ENCODE results near the gene TMEM179B.
"Not testable (repeated sequence)": the region's sequence is repeated elsewhere in the genome, so short reads cannot be mapped to it uniquely, and the experiment has no call there.

TMEM179B gene, protein sequence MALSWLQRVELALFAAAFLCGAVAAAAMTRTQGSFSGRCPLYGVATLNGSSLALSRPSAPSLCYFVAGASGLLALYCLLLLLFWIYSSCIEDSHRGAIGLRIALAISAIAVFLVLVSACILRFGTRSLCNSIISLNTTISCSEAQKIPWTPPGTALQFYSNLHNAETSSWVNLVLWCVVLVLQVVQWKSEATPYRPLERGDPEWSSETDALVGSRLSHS

DNA sequence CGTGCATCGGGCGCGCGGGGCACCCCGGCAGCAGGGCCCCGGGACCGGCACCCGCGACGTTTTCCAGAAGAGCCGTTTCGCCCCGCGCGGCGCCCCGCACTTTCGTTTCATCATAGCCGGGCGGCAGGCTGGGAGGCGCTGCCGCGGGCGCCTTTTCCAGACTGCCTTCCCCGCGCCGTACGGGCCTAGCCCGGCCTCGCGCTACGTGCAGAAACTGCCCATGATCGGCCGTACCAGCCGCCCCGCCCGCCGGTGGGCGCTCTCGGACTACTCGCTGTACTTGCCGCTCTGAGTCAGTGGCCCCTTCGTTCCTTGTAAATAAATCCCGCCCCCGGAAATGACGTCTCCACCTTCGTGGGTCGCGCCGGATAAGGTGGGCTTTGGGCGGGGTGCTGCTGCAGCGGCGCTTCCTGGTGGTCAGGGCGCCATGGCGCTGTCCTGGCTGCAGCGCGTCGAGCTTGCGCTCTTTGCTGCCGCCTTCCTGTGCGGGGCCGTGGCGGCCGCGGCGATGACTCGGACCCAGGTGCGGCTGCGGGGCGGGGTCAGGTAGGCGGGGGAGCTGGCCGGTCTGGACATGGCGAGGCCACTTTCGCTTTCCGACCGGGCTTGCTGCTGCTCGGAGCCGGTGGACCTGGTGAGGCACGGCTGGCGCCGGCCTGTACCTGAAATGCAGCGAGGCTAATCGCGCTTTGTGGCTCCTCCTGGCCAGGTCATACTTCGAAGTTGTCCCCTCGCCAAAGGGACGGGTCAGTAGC is at the start of gene TMEM179B:
Gene TMEM179B, plus strand, starts transcription at position 398 of the 755 bp plus-strand sequence. Its CDS starts 30 bp downstream, at position 428.
- Mint-ChIP-seq H3K27me3 (no peaks in the 10 kb centered on the region), H3K27ac (peak within 1 kb of the TSS; percentile 93 to 97), H3K9me3 (no peaks in the 10 kb centered on the region), H3K4me1 (peaks cover 56% of the 10 kb centered on the region), H3K4me3 (peak within 1 kb of the TSS; percentile 92 to 97)
- ATAC-seq (peak; percentile 80), DNase-seq (peak; percentile 97 to 98)

DNA sequence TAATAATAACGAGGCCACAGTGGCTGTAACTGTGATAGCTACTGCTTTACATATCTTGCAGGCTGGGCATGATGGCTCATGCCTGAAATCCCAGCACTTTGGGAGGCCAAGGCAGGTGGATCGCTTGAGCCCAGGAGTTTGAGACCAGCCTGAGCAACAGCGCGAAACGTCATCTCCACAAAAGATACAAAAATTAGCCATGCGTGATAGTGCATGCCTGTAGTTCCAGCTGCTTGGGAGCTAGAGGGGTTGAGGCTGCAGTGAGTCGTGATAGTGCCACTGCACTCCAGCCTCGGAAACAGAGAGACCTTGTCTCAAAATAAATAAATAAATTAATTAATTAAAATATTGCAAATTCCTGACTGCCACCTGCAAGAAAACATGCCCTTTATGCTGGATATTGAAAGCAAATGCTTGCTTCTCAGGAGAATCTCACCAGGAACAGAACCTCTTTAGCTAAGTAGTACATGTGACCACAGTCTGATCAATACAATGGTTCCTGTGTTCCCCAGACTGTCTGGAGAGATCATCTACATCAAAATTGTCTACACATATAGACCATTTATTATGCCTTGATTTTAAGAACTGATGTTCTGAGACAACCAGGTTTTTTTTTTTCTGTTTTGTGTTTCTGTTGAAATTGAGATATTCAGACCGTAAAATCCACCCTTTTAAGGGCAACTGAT is 39.6 kb upstream of the TMEM179B start:
- Mint-ChIP-seq H3K9me3 (no peaks in the 10 kb centered on the region), H3K27me3 (no peaks in the 10 kb centered on the region), H3K4me1 (peaks cover 20% of the 10 kb centered on the region), H3K4me3 (no peak overlapping the region), H3K27ac (no peak overlapping the region)
- no peak for ATAC-seq
- DNase-seq: no peak

DNA sequence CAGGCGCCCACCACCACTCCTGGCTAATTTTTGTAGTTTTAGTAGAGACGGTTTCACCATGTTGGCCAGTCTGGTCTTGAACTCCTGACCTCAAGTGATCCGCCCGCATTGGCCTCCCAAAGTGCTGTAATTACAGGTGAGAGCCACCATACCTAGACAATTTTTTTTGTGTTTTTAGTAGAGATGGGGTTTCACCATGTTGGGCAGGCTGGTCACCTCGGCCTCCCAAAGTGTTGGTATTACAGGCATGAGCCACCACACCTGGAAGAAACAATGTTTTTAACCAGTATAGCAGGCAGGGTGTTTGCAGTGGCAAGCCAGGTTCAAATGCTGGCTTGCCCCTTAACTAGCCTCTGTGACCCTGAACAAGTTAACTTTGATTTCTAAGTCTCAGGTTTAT is 37.3 kb upstream of the TMEM179B start:
- ATAC-seq, H3K9me3 Mint-ChIP-seq, DNase-seq, H3K27me3 Mint-ChIP-seq, H3K4me3 Mint-ChIP-seq: not testable (repeated sequence)
- peak overlapping the region in 1 of 2 donors; percentile 27 for H3K27ac Mint-ChIP-seq
- H3K4me1 Mint-ChIP-seq: peaks cover 38% of the 10 kb centered on the region

DNA sequence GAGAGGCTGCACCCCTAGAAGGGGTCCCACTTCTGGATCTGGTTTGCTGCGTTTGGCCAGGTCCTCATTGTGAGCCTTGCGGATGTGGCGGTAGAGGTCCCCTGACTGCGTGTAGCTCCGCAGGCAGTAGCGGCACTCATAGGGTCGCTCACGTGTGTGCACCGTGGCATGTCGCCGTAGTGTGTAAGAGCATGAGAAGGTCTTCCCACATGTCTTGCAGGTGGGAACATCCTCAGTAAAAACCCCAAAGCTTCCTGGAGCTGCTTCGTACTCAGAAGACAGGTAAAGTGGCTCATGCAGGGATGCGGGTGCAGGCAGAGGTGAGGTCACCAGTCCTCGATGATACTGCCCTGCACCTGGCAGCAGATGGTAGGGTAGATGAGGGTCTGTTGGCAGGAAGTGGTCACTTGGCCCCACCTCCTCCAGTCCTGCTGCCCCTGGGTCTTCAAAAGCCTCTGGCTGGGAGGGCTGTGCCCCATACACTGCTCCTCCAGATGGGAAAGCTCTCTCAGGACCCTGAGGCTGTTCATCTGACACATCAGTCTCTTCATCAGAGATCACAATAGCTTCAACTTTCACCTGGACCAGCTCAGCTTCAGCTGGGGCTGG is 34.9 kb upstream of the TMEM179B start:
- Mint-ChIP-seq H3K4me1 (peaks cover 38% of the 10 kb centered on the region), H3K9me3 (no peaks in the 10 kb centered on the region), H3K27me3 (no peaks in the 10 kb centered on the region), H3K4me3 (peak overlapping the region in 1 of 2 donors; percentile 99), H3K27ac (no peak overlapping the region)
- DNase-seq: no peak
- ATAC-seq: no peak

DNA sequence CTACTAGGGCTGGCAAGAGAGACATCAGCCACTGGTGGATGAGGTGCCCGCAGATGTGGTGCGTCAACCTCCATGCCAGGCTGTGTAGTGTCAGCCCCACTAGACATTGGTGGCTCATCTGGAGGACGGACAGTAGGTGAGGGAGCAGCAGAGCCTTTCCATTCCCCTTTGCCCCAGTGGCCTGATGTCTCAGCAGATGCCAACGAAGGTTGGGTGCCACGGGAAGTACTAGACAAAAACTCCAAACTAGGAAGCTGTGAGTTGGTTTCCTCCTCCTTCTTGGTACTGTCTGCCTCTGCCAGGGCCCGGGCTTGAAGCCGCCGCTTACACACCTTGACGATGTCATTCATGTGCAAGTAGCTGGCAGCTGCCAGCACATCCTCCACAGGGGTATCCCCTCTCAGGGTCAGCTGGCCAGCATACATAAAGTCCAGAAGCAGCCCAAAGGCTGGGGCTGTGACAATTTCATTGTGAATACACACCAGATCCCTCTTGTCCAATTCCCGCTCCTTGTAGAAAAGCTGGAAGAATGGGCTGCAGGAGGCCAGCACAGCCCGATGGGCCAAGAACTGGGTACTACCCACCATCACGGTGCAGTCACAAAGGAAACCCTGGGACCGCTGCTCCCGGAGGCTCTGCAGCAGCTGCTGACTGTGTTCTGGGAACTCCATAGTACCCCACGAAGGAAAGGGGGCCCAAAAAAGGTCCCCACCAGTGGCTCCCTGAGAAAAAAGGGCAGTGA is 34.0 kb upstream of the TMEM179B start:
- H3K4me1 Mint-ChIP-seq: peaks cover 38% of the 10 kb centered on the region
- ATAC-seq (no peak), DNase-seq (no peak)
- peak overlapping the region; percentile 98 for H3K27ac Mint-ChIP-seq
- no peaks in the 10 kb centered on the region for H3K9me3 Mint-ChIP-seq
- no peaks in the 10 kb centered on the region for H3K27me3 Mint-ChIP-seq
- peak overlapping the region; percentile 99 for H3K4me3 Mint-ChIP-seq

DNA sequence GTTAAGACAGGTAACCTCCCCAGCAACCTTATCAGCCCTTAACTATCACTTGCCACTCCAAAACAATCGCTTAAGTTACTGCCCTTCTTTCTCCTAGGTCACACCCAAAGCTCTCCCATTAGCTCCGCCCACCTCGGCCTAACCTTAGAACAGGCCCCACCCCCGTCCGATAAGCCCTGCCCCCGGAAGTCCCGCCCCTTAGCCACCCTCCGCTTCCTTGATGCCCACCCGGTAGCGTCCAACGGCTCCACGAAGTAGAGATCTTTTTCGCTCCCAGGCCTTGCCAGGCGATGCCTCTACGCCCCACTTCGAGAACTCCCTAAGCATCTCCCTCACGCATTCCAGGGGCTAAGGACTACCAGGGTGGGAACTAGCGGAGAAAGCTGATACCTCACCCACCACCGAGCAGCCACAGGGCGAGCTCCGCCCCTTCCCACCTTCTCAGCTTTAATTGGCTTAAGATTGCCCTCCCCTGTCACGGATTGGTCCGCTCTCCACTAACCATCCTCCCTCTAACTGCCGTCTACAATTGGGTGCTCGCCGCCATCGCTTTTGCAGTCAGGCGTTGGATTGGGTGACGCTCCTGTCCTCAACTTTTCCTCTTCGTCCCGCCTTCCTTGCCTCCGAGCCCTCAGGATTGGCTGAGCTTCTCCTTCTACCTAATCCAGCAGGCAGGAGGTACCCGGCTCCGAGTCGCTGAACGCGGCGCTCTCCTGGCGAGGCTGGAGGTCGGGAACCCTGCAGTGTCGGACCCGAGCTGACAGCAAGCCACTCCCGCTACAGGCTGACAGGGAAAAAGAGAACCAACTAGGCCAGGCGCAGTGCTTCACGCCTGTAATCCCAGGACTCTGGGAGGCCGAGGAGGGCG is 33.2 kb upstream of the TMEM179B start, which contains the start of gene ZBTB3:
Gene ZBTB3, minus strand, starts transcription at position 425 of the 868 bp plus-strand sequence. CDS start 496 bp downstream, outside the sequence.
- peak; percentile 98 for ATAC-seq
- DNase-seq: peak; percentile 94 to 98
- H3K4me3 Mint-ChIP-seq: peak within 1 kb of the TSS; percentile 99
- H3K27ac Mint-ChIP-seq: peak within 1 kb of the TSS; percentile 98
- no peaks in the 10 kb centered on the region for H3K27me3 Mint-ChIP-seq
- peaks cover 31% of the 10 kb centered on the region for H3K4me1 Mint-ChIP-seq
- no peaks in the 10 kb centered on the region for H3K9me3 Mint-ChIP-seq

DNA sequence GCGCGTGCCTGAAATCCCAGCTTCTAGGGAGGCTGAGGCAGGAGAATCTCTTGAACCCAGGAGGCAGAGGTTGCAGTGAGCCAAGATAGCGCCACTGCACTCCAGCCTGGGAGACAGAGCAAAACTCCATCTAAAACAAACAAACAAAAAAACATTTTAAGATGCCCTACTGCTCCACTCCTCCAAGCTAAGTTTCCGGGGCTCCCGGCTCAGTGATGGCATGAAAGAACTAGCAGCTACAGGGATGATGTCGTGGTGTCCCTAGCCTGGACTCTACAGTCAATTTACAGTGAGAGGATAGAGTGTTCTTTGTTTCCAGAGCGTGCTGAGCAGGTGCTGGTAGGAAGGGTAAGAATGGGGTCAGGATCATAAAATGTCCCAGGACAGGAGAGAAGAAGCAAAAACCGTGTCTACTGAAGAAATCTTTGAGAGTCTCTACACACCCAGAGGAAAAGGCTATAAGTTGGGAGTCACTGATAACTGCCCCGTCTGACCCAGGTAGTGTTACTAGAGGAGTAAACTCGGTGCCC is 32.1 kb upstream of the TMEM179B start:
- Mint-ChIP-seq H3K27me3 (no peaks in the 10 kb centered on the region), H3K4me1 (peaks cover 27% of the 10 kb centered on the region), H3K4me3 (peak overlapping the region in 1 of 2 donors; percentile 5), H3K27ac (no peak overlapping the region), H3K9me3 (no peaks in the 10 kb centered on the region)
- DNase-seq (no peak), ATAC-seq (no peak)

DNA sequence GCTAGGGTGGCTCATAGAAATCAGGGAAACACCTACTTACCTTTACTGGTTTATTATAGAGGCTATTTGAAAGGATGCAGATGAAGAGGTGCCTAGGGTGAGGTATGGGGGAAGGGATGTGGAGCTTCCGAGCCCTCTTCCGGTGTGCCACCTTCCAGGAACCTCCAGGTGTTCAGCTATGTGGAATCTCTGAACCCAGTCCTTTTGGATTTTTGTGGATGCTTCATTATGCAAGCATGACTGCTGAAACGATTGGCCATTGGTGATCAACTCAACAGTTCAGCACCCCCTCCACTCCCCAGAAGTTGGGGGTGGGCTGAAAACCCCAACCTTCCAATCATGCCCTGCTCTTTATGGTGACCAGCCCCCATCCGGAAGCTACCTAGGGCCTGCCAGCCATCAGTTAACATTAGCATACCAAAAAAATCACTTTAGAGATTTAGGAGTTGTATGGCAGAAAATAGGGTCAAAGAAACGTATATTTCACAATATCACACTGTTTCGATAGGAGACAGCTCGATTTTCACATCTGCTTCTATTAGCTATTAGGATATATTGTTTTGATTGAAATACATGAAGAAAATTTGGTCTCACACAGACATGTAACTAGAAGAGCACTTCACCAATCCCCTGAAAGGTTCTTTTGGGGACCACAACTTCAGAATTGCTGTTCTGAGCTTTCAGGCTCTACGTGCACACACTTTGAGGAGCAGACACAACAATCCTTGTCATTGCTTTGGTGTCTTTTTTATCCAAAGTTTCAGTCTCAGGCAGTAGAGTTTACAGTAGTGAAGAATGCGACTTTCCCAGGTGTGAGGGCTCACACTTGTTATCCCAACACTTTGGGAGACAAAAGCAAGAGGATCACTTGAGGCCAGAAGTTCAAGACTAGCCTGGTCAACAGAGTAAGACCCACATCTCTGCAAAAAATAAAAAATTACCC is 29.1 kb upstream of the TMEM179B start:
- DNase-seq: no peak
- no peak overlapping the region for H3K4me3 Mint-ChIP-seq
- H3K9me3 Mint-ChIP-seq: no peaks in the 10 kb centered on the region
- H3K27ac Mint-ChIP-seq: no peak overlapping the region
- no peak for ATAC-seq
- H3K4me1 Mint-ChIP-seq: peaks cover 34% of the 10 kb centered on the region
- no peaks in the 10 kb centered on the region for H3K27me3 Mint-ChIP-seq

DNA sequence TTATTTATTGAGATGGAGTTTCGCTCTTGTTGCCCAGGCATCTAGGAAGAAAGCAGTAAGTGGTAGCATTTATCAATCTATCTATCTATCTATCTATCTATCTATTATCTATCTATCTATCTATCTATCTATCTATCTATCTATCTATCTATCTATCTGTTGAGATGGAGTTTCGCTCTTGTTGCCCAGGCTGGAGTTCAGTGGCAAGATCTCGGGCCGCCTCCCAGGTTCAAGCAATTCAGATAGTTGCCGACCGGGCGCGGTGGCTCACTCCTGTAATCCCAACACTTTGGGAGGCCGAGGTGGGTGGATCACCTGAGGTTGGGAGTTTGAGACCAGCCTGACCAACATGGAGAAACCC is 26.4 kb upstream of the TMEM179B start:
- H3K27me3 Mint-ChIP-seq, ATAC-seq, H3K9me3 Mint-ChIP-seq, DNase-seq, H3K27ac Mint-ChIP-seq: not testable (repeated sequence)
- Mint-ChIP-seq H3K4me3 (peak overlapping the region; percentile 93 to 97), H3K4me1 (peaks cover 21% of the 10 kb centered on the region)

DNA sequence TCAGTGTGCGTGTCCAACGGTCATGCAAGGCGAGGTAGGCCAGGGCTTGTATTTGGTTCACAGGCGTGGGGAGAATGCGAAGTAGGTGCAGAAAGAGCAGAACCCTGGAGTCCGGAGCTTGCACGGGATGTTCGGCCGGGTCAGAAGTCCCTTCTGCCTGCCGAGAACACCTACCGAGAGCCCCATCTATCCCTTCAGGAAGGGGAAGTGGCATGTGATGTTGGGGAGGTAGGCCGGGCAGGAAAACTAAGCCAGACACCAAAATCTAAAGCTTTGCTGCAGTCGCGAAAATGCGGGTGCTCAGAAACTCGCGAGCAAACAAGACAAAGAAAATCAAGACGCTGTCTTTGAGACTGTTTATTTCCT is 16.4 kb upstream of the TMEM179B start:
- peak overlapping the region; percentile 96 to 98 for H3K27ac Mint-ChIP-seq
- ATAC-seq (no peak), DNase-seq (peak; percentile 25 to 35)
- peak overlapping the region; percentile 96 to 99 for H3K4me3 Mint-ChIP-seq
- no peaks in the 10 kb centered on the region for H3K27me3 Mint-ChIP-seq
- H3K9me3 Mint-ChIP-seq: no peaks in the 10 kb centered on the region
- H3K4me1 Mint-ChIP-seq: peaks cover 49% of the 10 kb centered on the region

DNA sequence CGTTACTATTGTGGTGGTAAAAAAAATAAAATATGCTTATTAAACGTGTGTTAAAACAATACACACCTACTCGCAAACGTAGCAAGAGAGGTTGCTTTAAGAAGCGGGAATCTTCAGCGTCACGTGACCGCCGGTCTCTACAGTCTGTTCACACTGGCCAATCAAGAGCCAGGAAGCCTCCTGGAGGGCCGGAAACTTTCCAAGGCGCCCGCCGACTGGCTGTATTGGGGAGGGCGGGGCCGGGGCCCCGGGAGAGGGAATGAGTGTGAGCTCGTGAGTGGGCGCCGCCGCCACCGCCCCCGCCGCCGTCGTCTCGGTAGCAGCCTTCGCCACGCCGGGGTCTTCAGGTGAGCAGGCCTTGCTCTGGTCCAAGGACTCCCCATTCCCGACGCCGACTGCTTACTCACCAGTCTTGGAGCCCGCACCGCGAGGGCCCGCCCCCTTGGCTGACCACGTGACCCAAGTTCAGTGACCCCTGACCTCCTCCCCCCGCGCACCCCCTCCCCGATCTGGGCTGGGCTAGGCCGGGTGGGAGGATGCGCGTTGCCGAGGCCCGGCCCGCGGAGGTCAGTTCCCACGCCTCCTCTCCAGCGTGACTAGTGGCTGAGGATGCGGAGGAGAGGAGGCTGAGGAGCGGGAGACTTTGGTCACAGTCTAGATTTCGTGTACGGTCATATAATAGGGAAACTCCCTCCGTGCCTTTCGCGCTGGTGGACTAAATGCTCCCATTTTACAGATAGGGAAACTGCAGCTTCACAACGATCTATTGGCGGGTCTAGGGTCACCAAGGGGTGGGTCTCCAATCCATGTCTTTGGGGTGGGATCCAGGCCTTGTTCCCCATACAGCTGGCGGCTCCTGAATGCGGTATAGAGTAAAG is 15.8 kb upstream of the TMEM179B start, which contains the start of gene TAF6L:
Gene TAF6L, plus strand, starts transcription at position 253 of the 878 bp plus-strand sequence. CDS start 4,388 bp downstream, outside the sequence.
- H3K27ac Mint-ChIP-seq: peak within 1 kb of the TSS; percentile 96 to 98
- H3K9me3 Mint-ChIP-seq: no peaks in the 10 kb centered on the region
- H3K4me1 Mint-ChIP-seq: peaks cover 49% of the 10 kb centered on the region

DNA sequence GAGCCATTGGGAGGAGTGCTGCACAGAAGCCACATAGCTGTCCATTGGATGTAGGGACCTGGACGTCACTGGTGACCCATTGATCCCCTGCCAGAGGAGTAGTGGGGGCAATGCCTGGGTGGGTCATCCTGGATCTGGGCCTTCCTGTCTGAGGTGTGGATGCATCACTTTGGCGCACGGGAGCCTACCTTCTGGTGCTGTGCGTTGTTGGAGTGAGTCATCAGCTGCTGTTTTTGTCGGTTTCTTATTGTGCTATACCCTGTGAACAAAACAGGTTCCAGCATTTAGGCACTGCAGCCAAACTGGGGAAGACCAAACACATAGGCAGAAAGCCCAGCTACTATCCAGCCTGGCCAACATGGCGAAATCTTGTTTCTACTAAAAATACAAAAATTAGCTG is 12.8 kb upstream of the TMEM179B start:
- H3K4me3 Mint-ChIP-seq: peak overlapping the region in 1 of 2 donors; percentile 16
- no peak for DNase-seq
- H3K4me1 Mint-ChIP-seq: peaks cover 62% of the 10 kb centered on the region
- no peaks in the 10 kb centered on the region for H3K27me3 Mint-ChIP-seq
- no peak for ATAC-seq
- H3K9me3 Mint-ChIP-seq: no peaks in the 10 kb centered on the region
- H3K27ac Mint-ChIP-seq: no peak overlapping the region

More for the DNA sequence above, 15.8 kb upstream of the TMEM179B start, which contains the start of gene TAF6L:
- ATAC-seq: peak; percentile 92
- peak; percentile 89 to 97 for DNase-seq
- H3K27me3 Mint-ChIP-seq: no peaks in the 10 kb centered on the region
- H3K4me3 Mint-ChIP-seq: peak within 1 kb of the TSS; percentile 96 to 99
